Neural cell (in vitro differentiated cells): ENCODE measurements around the gene RRAS2. TPM values are rescaled to one million over a fixed set of nuclear protein-coding genes. Genes with fewer than 3 reads are reported as not detected.

Source experiments
- H2AFZ ChIP-seq: fragments of 200-600, 300-800 bp; sonication (generic), shearing (Covaris generic); 2 replicates; pipeline ENCODE4 v1.6.0; 2014; ENCODE audit warnings: low read depth, mild to moderate bottlenecking, antibody characterized with exemption, low read length, moderate library complexity
- H3F3A ChIP-seq: fragments of 200-600 bp; shearing (Covaris generic); 2 replicates; pipeline ENCODE4 v1.6.1; 2016; ENCODE audit warnings: mild to moderate bottlenecking, moderate library complexity, mixed read lengths, antibody characterized with exemption, low read length; ENCODE audit not compliant: insufficient read depth, poor library complexity, severe bottlenecking
- H3K27ac ChIP-seq: fragments of 200-600, 300-800 bp; sonication (generic), shearing (Covaris generic); 2 replicates; pipeline ENCODE4 v1.5.1; 2014; ENCODE audit warnings: mild to moderate bottlenecking, low read length, moderate library complexity
- H3K27me3 ChIP-seq: fragments of 300-800, 200-600 bp; sonication (generic), shearing (Covaris generic); 2 replicates; pipeline ENCODE4 v1.6.0; 2014; ENCODE audit warnings: mild to moderate bottlenecking, low read depth, low read length, moderate library complexity; ENCODE audit not compliant: insufficient read depth
- H3K36me3 ChIP-seq: fragments of 300-800, 200-600 bp; sonication (generic), shearing (Covaris generic); 2 replicates; pipeline ENCODE4 v1.5.1; 2014; ENCODE audit warnings: mild to moderate bottlenecking, antibody characterized with exemption, low read length, moderate library complexity; ENCODE audit not compliant: insufficient read depth
- H3K4me2 ChIP-seq: fragments of 300-800, 200-600 bp; sonication (generic), shearing (Covaris generic); 2 replicates; pipeline ENCODE4 v1.6.0; 2014; ENCODE audit warnings: mild to moderate bottlenecking, low read length
- H3K4me3 ChIP-seq: fragments of 300-800, 200-600 bp; sonication (generic), shearing (Covaris generic); 2 replicates; pipeline ENCODE4 v1.5.1; 2014; ENCODE audit warnings: mild to moderate bottlenecking, low read length, moderate library complexity
- H3K79me2 ChIP-seq: fragments of 200-600 bp; shearing (Covaris generic); replicated peaks from 2 replicates; pipeline ENCODE4 v1.6.0; 2014; ENCODE audit warnings: mild to moderate bottlenecking, low read length, moderate library complexity; ENCODE audit not compliant: insufficient read depth
- H3K9ac ChIP-seq: fragments of 300-800, 200-600 bp; sonication (generic), shearing (Covaris generic); 2 replicates; pipeline ENCODE4 v1.6.1; 2016; ENCODE audit warnings: mild to moderate bottlenecking, low read length, mixed read lengths
- H3K9me2 ChIP-seq: fragments of 200-600 bp; shearing (Covaris generic); 2 replicates; pipeline ENCODE4 v1.6.1; 2016; ENCODE audit warnings: mild to moderate bottlenecking, low read length, mixed read lengths; ENCODE audit not compliant: insufficient read depth
- H3K9me3 ChIP-seq: fragments of 200-600, 300-800 bp; sonication (generic), shearing (Covaris generic); 2 replicates; pipeline ENCODE4 v1.6.1; 2016; ENCODE audit warnings: mild to moderate bottlenecking, mixed run types, low read length, moderate library complexity, mixed read lengths
- H4K20me1 ChIP-seq: fragments of 200-600 bp; shearing (Covaris generic); 2 replicates; pipeline ENCODE4 v1.6.1; 2016; ENCODE audit warnings: mild to moderate bottlenecking, mixed run types; ENCODE audit not compliant: insufficient read depth
- CTCF ChIP-seq: fragments of 450-650 bp; IDR thresholded peaks from 2 replicates; pipeline ENCODE4 v1.5.1; 2014; ENCODE audit warnings: antibody characterized with exemption, mild to moderate bottlenecking, moderate library complexity; ENCODE audit not compliant: poor library complexity, severe bottlenecking
- EP300 ChIP-seq: fragments of 450-650 bp; conservative IDR thresholded peaks from 2 replicates; pipeline ENCODE4 v1.6.1; 2014; ENCODE audit warnings: antibody characterized with exemption, mild to moderate bottlenecking, moderate library complexity; ENCODE audit not compliant: poor library complexity, severe bottlenecking
- EZH2 ChIP-seq: fragments of 200-600, 300-800 bp; shearing (Covaris generic), sonication (generic); IDR thresholded peaks from 2 replicates; pipeline ENCODE4 v1.6.1; 2014; ENCODE audit warnings: antibody characterized with exemption, low read length, borderline replicate concordance, mild to moderate bottlenecking; ENCODE audit not compliant: insufficient read depth, poor library complexity, severe bottlenecking
- MXI1 ChIP-seq: fragments of 450-650 bp; conservative IDR thresholded peaks from 2 replicates; pipeline ENCODE4 v1.6.1; 2014; ENCODE audit warnings: antibody characterized with exemption, mild to moderate bottlenecking; ENCODE audit not compliant: poor library complexity, severe bottlenecking
- POLR2AphosphoS5 ChIP-seq: IDR thresholded peaks from 2 replicates; pipeline ENCODE4 v1.6.1; 2012
- RAD21 ChIP-seq: fragments of 450-650 bp; conservative IDR thresholded peaks from 2 replicates; pipeline ENCODE4 v1.6.1; 2014; ENCODE audit warnings: antibody characterized with exemption, mild to moderate bottlenecking, moderate library complexity
- REST ChIP-seq: IDR thresholded peaks from 2 replicates; pipeline ENCODE4 v1.6.1; 2012; ENCODE audit warnings: borderline replicate concordance
- SMC3 ChIP-seq: fragments of 450-650 bp; conservative IDR thresholded peaks from 2 replicates; pipeline ENCODE4 v1.6.1; 2014; ENCODE audit warnings: antibody characterized with exemption, mild to moderate bottlenecking, moderate library complexity; ENCODE audit not compliant: poor library complexity
- TAF1 ChIP-seq: IDR thresholded peaks from 2 replicates; pipeline ENCODE4 v1.6.1; 2012; ENCODE audit warnings: low read depth
- polyA plus RNA-seq: library from polyadenylated mRNA; depleted of rRNA; stranded (reverse); fragments of >200 nt; gene quantifications from 2 replicates; pipeline ENCODE4 v1.2.3, GENCODE V29; 2014

RRAS2 gene
- polyA plus RNA-seq, 1 donor from 2014 or later, result 47.3 TPM

- H3K79me2 ChIP-seq, result no peaks in the 10 kb centered on the region
- H3K4me3 ChIP-seq, result peak overlapping the region; percentile 50
- no peaks in the 10 kb centered on the region for H3K9me2 ChIP-seq
- H4K20me1 ChIP-seq, result no peaks in the 10 kb centered on the region
- no peaks in the 10 kb centered on the region for H3F3A ChIP-seq
- peak overlapping the region; percentile 94 for H3K4me2 ChIP-seq
- H3K27ac ChIP-seq, result peak overlapping the region; percentile 84
- H3K36me3 ChIP-seq, result no peaks in the 10 kb centered on the region
- H3K9ac ChIP-seq, result peak overlapping the region; percentile 55
- H3K9me3 ChIP-seq, result no peaks in the 10 kb centered on the region
- H2AFZ ChIP-seq, result peak overlapping the region; percentile 31
- peak; percentile 80 for TF ChIP-seq POLR2AphosphoS5
- peak; percentile 47 for TF ChIP-seq RAD21
- TF ChIP-seq REST, result peak; percentile 75
- peak; percentile 73 for TF ChIP-seq EP300
- TF ChIP-seq MXI1, result peak; percentile 95
- no peak for TF ChIP-seq CTCF
- no peak for TF ChIP-seq EZH2
- TF ChIP-seq TAF1, result no peak
- TF ChIP-seq SMC3, result peak; percentile 45
- H3K27me3 ChIP-seq, result peaks cover 12% of the 10 kb centered on the region
Measured at GRCh38 chr11:14386895-14387480, 28.0 kb upstream of the RRAS2 start.

- Histone ChIP-seq H3K27me3 (peaks cover 21% of the 10 kb centered on the region), H3K4me3 (no peak overlapping the region), H3K4me2 (peak overlapping the region; percentile 94), H3K79me2 (no peaks in the 10 kb centered on the region), H3K27ac (peak overlapping the region; percentile 84), H3K36me3 (no peaks in the 10 kb centered on the region), H3F3A (no peaks in the 10 kb centered on the region), H2AFZ (no peak overlapping the region), H3K9me3 (no peaks in the 10 kb centered on the region), H4K20me1 (no peaks in the 10 kb centered on the region), H3K9me2 (no peaks in the 10 kb centered on the region), H3K9ac (peak overlapping the region; percentile 55)
- TF ChIP-seq EP300, result no peak
- no peak for TF ChIP-seq POLR2AphosphoS5
- TF ChIP-seq MXI1, result no peak
- no peak for TF ChIP-seq SMC3
- TF ChIP-seq RAD21, result no peak
- TF ChIP-seq REST, result no peak
Measured at GRCh38 chr11:14386081-14386480, 27.1 kb upstream of the RRAS2 start.
